Midbrain (tissue), 1 donor: ENCODE measurements around the gene ANO1.
A peak's percentile ranks its signal among the peaks of the same experiment; 100 is the strongest.
"Not testable (repeated sequence)": the region's sequence is repeated elsewhere in the genome, so short reads cannot be mapped to it uniquely, and the experiment has no call there.

Experiments
- DNase-seq: peaks from one replicate; lab custom pipeline; 2025; lab: John Stamatoyannopoulos, UW

ANO1 gene

GRCh38 chr11:70191495-70192140, 113.5 kb downstream of the ANO1 start:
- DNase-seq, result peak; percentile 27

- DNase-seq, result no peak
Measured at GRCh38 chr11:70192666-70193410, 114.7 kb downstream of the ANO1 start.

- DNase-seq, result no peak
Measured at GRCh38 chr11:70193411-70194292, 115.5 kb downstream of the ANO1 start.

- no peak for DNase-seq
Measured at GRCh38 chr11:70194792-70195791, 117.0 kb downstream of the ANO1 start.

- DNase-seq, result no peak
Measured at GRCh38 chr11:70200212-70200844, 122.2 kb downstream of the ANO1 start.

GRCh38 chr11:70201047-70201446, 122.9 kb downstream of the ANO1 start:
- DNase-seq, result not testable (repeated sequence)

- no peak for DNase-seq
Measured at GRCh38 chr11:70201882-70202861, 124.1 kb downstream of the ANO1 start.

GRCh38 chr11:70202920-70203750, 125.0 kb downstream of the ANO1 start, which contains the start of gene FADD:
Gene FADD (plus strand): TSS chr11:70203296. CDS start chr11:70203460, 164 bp downstream.
- DNase-seq, result peak; percentile 92

- peak; percentile 6 for DNase-seq
Measured at GRCh38 chr11:70203751-70204465, 125.8 kb downstream of the ANO1 start.

- DNase-seq, result no peak
Measured at GRCh38 chr11:70204466-70204799, 126.3 kb downstream of the ANO1 start.

GRCh38 chr11:70205049-70205725, 127.1 kb downstream of the ANO1 start:
- DNase-seq, result no peak

GRCh38 chr11:70205766-70206165, 127.6 kb downstream of the ANO1 start:
- DNase-seq, result no peak

GRCh38 chr11:70206226-70206981, 128.3 kb downstream of the ANO1 start:
- DNase-seq, result no peak

GRCh38 chr11:70206982-70207376, 128.9 kb downstream of the ANO1 start:
- no peak for DNase-seq

GRCh38 chr11:70207531-70208131, 129.5 kb downstream of the ANO1 start:
- no peak for DNase-seq

GRCh38 chr11:70209391-70209912, 131.3 kb downstream of the ANO1 start:
- no peak for DNase-seq
